Measurements from ENCODE around the gene ST7.
A peak's percentile ranks its signal among the peaks of the same experiment; 100 is the strongest.
"Not testable (repeated sequence)": the region's sequence is repeated elsewhere in the genome, so short reads cannot be mapped to it uniquely, and the experiment has no call there.

Gene ST7

DNA sequence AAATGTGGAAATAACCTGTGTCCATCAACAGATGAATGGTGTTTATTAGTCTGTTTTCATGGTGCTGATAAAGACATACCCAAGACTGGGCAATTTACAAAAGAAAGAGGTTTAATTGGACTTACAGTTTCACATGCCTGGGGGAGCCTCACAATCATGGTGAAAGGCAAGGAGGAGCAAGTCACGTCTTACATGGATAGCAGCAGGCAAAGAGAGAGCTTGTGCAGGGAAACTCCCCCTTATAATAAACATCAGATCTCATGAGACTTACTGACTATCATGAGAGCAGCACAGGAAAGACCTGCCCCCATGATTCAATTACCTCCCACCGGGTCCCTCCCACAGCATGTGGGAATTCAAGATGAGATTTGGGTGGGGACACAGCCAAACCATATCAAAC lies 292.4 kb downstream of the ST7 start:
- not testable (repeated sequence) for DNase-seq

DNA sequence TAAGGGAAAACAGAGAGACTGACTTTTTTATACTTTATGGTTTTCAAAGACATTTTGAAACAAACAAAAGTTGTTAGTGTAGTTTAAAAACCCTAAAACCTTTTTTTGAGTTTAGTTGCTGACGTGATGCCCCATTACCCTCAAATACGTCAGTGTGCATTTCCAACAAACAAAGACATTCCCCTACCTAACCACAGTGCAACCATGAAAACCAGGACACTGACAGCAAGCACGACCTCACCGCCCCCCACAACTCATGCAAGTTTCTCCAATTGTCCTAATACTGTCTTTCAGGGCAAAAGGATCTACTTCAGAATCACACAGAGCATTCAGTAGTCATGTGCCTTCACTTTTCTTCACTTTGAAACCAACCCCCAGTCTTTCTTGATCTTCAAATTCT lies 294.5 kb downstream of the ST7 start:
- DNase-seq = no peak

DNA sequence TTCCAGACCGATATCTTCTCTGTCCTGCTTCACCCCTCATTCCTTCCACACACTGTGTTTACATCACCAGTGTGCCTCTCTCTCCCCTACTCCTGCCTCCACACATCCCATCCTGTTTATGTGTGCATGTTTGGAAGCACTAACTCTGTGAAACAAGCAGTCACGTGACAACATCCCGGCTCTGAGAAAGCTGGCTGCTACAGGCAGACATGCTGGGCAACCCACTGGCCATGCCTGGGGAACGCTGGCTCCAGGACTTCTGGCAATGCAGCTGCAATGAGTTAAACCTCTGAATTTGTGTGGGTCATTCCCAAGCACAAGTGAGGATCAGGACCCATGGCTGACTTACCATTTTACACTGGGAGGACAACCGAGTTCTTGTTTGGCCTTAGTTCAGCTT lies 295.5 kb downstream of the ST7 start:
- DNase-seq = no peak

DNA sequence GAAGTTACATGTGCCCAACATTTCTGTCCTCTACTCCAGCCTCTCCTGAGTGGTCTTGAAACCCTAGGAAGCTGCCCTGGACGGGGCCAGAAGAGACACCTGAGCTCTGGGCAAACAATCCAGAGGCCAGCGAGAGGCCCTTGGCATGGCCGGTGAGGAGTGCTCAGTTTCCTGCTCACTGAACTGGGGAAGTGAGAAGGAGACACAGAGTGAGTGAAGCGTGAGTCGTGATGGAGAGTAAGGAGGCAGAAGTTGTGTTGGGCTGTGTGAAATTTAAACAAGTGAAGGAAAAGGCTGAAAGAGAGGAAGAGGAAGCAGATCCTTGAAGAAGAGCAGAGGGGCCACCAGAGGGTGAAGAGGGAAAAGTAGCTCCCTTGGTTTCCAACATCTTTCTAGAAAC lies 296.4 kb downstream of the ST7 start:
- DNase-seq = no peak

- no peak for DNase-seq
Observed at GRCh38 chr7:117250245-117250644, 296.9 kb downstream of the ST7 start.

- no peak for DNase-seq
Observed at GRCh38 chr7:117250801-117251200, 297.5 kb downstream of the ST7 start.

DNA sequence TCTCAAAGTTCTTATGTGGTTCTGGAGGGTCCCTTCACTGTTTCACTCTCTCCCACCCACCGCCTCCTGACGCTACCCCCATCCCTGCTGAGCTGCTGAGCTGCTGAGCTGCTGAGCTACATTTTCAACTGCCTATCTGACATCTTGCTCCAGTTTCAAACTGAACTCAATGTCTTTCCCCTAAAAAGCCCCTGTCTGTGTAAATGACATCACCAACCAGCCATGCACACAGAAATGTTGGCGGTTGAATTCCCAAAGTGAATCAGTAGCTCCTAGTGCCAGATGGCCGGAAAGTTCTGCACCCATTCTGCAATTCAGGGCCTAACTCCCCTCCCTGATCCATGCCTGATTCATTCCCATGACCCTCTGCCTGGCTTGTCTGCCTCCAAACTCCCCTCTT lies 298.4 kb downstream of the ST7 start:
- DNase-seq = no peak

- no peak for DNase-seq
Observed at GRCh38 chr7:117259615-117260014, 306.3 kb downstream of the ST7 start.

GRCh38 chr7:117262546-117262945 lies 309.2 kb downstream of the ST7 start:
- DNase-seq = no peak

- DNase-seq = no peak
Observed at GRCh38 chr7:117264716-117265115, 311.4 kb downstream of the ST7 start.

GRCh38 chr7:117269417-117269816 lies 316.1 kb downstream of the ST7 start:
- no peak for DNase-seq

DNA sequence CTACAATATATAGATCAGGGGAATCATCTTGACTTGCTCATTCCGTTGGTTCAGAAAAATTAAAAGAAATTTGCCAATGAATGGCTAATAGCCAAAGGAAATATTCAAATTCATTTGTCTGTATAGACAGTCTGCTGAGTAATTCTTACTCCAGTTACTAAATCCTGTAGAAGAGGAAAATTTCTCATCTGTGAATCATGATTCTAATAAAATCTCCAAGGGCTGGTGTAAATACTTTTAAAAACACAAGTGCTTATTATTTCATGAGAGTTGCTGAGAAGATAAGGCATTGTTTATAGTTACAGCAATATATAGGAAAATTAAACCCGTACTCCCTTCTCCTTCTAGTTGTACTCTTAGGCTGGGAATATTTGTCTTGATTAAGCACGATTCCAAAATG lies 316.6 kb downstream of the ST7 start:
- DNase-seq = no peak

DNA sequence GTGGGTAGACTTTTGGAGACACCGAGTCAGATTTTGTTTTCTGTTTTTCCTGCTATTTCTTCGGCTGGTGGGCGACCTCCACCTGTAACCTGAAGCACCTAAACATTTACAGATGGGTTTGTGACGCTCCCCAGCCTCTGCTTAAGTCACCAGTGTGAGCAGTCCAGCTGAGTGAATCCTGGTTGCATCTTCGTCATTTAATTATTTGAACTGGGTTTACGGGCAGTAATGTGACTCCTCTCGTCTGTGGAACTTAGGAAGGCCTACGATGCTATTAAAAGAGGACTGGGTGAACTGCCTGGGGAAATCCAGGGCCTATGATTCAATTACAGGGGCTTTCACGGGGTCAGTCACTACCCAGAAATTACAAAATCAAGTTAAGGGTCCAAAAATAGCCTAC lies 317.1 kb downstream of the ST7 start:
- no peak for DNase-seq

- DNase-seq = no peak
Observed at GRCh38 chr7:117271566-117271965, 318.3 kb downstream of the ST7 start.

DNA sequence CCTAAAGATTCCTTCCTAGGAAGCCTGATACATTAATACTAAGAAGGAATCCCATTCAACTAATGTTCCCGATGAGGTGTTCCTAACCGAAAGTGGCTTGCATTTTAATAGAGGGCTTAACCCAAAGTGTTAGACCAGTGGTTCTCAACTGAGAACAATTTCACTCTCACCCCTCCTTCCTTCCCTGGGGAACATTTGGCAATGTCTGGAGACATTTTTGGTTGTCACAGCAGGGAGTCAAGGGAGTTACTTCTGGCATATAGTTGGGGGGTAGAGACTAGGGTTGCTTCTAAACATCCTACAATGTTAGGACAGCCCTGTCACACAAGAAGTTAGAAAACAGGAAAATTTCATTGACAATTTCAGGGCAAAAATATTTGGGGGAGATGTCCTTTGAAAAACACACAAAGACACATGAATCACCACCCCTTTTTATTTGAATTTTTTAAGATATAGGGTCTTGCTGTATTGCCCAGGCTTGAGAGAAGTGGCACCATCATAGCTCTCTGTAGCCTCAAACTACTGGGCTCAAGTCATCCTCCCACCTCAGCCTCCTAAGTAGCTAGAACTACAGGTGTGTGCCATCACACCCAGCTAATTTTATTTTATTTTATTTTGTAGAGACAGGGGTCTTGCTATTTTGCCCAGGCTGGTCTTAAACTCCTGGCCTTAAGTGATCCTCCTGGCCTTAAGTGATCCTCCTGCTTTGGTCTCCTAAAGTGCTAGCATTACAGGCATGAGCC lies 318.9 kb downstream of the ST7 start:
- DNase-seq = no peak

DNA sequence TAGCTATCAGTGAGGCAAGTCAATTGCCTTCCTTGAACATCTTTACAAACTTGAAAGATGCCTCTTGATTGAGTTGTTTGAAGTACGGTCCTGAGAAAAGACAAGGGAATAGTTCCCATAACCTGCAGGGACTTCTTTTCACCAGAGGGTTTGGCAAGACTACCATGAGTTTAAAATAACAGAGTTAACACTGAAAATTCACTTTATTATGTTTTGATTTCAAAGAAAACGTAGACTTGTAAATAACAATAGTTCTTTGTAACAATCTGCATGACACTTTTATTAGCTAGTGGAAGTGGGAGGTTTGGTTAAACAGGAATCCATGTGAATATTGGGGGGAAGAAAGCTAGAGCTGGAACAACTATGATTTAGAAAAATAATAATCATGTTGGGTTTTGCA lies 320.0 kb downstream of the ST7 start:
- DNase-seq = no peak

GRCh38 chr7:117273814-117274225 lies 320.5 kb downstream of the ST7 start:
- DNase-seq = peak; percentile 6 to 39

DNA sequence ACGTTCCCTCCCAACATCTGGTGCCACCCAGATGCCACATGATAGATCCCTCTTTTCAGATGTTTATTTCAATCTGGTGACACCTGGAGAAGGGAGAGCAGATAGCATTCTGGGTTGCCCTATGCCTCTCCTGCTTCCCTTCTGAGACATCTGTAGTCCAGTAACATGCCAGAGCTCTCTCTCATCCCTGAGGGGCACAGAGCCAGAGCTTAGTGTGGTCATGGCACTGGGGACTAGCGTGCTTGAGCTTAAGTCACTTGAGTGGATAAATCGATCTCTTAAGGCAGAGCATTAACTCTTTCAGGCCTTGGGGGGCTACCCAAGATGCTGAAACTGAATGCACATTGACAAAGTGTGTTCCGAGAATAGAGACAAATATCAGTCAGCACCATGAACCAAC lies 321.6 kb downstream of the ST7 start:
- no peak for DNase-seq

DNA sequence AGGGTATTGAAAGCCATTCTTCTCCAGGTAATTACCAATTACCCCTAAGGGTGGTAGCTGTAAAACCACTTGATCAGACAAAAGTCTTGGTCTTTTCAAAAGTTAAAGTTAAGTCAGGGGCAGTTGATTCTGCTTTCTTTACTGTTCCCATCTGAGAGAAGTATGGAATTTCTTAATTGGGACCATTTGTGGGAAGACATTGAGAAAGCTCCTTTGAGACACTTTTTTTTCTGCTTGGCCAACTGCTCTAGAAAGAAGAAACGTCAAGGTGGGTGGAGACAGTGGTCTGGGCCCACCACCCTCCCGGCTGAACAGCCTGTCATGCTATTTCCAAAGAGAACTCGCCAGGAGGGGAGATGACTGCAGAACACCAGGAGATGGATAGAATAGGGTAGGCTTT lies 324.3 kb downstream of the ST7 start:
- DNase-seq = no peak

DNA sequence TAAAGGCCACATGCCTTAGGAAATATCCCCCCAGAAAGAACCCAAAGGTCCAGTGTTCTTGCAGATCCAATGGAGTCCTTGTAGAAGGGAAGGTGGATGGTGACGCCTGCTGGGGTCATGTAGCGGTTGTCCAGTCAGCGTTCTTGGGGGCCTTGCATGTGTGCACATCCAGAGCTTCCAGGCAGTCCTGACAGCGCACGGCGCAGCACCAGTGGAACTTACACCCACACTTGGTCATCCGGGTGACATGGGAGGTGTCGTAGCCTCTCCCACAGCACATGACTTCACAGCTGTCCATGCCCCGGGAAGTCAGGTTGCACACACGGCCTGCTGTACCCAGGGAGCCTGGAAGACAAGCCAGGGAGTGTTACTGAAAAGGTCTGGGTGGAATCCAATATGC lies 324.7 kb downstream of the ST7 start:
- DNase-seq = no peak

- no peak for DNase-seq
Observed at GRCh38 chr7:117279203-117279602, 325.9 kb downstream of the ST7 start.

Data from NCI-H187 (cell line).